HEK293 (cell line): ENCODE data around the gene PRPF8.

ENCODE experiments used
- CTCF ChIA-PET: fragments of 350-600 bp; formaldehyde crosslinking; extraction: SDS; loops from one replicate; lab custom pipeline; 2021; ENCODE audit warnings: antibody characterized with exemption; lab: Yijun Ruan, JAX
- POLR2A ChIA-PET: fragments of 300-600 bp; formaldehyde crosslinking; extraction: SDS; loops from one replicate; lab custom pipeline; 2020; ENCODE audit warnings: antibody characterized with exemption, inconsistent platforms; lab: Yijun Ruan, JAX
- H3K27ac ChIP-seq: fragments of 200-500 bp; sonication (Bioruptor generic); 2 replicates; pipeline ENCODE4 v1.5.1; 2014; ENCODE audit warnings: low read depth, low read length, control low read depth, inconsistent platforms; ENCODE audit errors: extremely low read depth
- H3K36me3 ChIP-seq, 2 experiments: fragments of 200-500 bp in 1 of 2; sonication (Bioruptor generic) in 1 of 2; 1 replicate in 1 of 2; 2 replicates in 1 of 2; pipeline ENCODE4 v1.5.1; 2014 to 2017; ENCODE audit warnings: inconsistent platforms in 2 of 2, low read length in 2 of 2; ENCODE audit not compliant: control insufficient read depth in 2 of 2, insufficient read depth in 1 of 2
- H3K4me1 ChIP-seq: fragments of 200-500 bp; sonication (Bioruptor generic); 2 replicates; pipeline ENCODE4 v1.5.1; 2014; ENCODE audit warnings: mild to moderate bottlenecking, low read length, inconsistent platforms; ENCODE audit not compliant: control insufficient read depth, insufficient read depth
- H3K4me3 ChIP-seq: 2 replicates; pipeline ENCODE4 v1.5.1; 2011; ENCODE audit warnings: low read depth, mild to moderate bottlenecking, control low read depth, low read length, moderate library complexity
- H3K9me3 ChIP-seq: fragments of 200-500 bp; sonication (Bioruptor generic); 2 replicates; pipeline ENCODE4 v1.5.1; 2014; ENCODE audit warnings: low read depth, low read length, inconsistent platforms; ENCODE audit not compliant: control insufficient read depth, insufficient read depth
- EGR2 ChIP-seq: fragments of 450-650 bp; formaldehyde crosslinking; IDR thresholded peaks from 2 replicates; pipeline ENCODE4 v1.5.1; 2016; ENCODE audit warnings: low read depth, missing biosample characterization, missing genetic modification characterization
- HOXA7 ChIP-seq: sonication (generic); formaldehyde crosslinking; IDR thresholded peaks from 2 replicates; pipeline ENCODE4 v1.8.1; 2022; ENCODE audit warnings: missing genetic modification reagents, borderline replicate concordance
- KLF7 ChIP-seq: fragments of 450-650 bp; formaldehyde crosslinking; IDR thresholded peaks from 2 replicates; pipeline ENCODE4 v1.5.1; 2016; ENCODE audit warnings: missing biosample characterization, missing genetic modification characterization, borderline replicate concordance
- MZF1 ChIP-seq: fragments of 450-650 bp; formaldehyde crosslinking; IDR thresholded peaks from 2 replicates; pipeline ENCODE4 v1.5.1; 2017; ENCODE audit warnings: missing biosample characterization, missing genetic modification characterization, borderline replicate concordance
- OVOL3 ChIP-seq: fragments of 450-650 bp; formaldehyde crosslinking; IDR thresholded peaks from 2 replicates; pipeline ENCODE4 v1.5.1; 2016; ENCODE audit warnings: missing biosample characterization, missing genetic modification characterization
- SALL2 ChIP-seq: fragments of 450-650 bp; formaldehyde crosslinking; IDR thresholded peaks from 2 replicates; pipeline ENCODE4 v1.5.0; 2017; ENCODE audit warnings: missing biosample characterization, mild to moderate bottlenecking, missing genetic modification characterization, borderline replicate concordance
- TCF7L2 ChIP-seq: IDR thresholded peaks from 2 replicates; pipeline ENCODE4 v1.6.1; 2011; ENCODE audit warnings: low read depth, mild to moderate bottlenecking, inconsistent platforms, low read length, moderate library complexity, borderline replicate concordance
- ZEB2 ChIP-seq: fragments of 450-650 bp; formaldehyde crosslinking; IDR thresholded peaks from 2 replicates; pipeline ENCODE4 v1.5.1; 2016; ENCODE audit warnings: missing biosample characterization, missing genetic modification characterization
- ZFP37 ChIP-seq: fragments of 450-650 bp; formaldehyde crosslinking; IDR thresholded peaks from 2 replicates; pipeline ENCODE4 v1.5.1; 2016; ENCODE audit warnings: missing biosample characterization, missing genetic modification characterization
- ZNF16 ChIP-seq: fragments of 450-650 bp; formaldehyde crosslinking; IDR thresholded peaks from 2 replicates; pipeline ENCODE4 v1.5.1; 2016; ENCODE audit warnings: low read depth, missing biosample characterization, missing genetic modification characterization
- ZNF239 ChIP-seq: fragments of 450-650 bp; formaldehyde crosslinking; IDR thresholded peaks from 2 replicates; pipeline ENCODE4 v1.5.1; 2016; ENCODE audit warnings: missing biosample characterization, missing genetic modification characterization
- ZNF266 ChIP-seq: fragments of 450-650 bp; formaldehyde crosslinking; IDR thresholded peaks from 2 replicates; pipeline ENCODE4 v1.5.1; 2016; ENCODE audit warnings: missing biosample characterization, missing genetic modification characterization, low read depth
- ZNF335 ChIP-seq: fragments of 450-650 bp; formaldehyde crosslinking; conservative IDR thresholded peaks from 2 replicates; pipeline ENCODE4 v1.5.1; 2016; ENCODE audit warnings: missing biosample characterization, missing genetic modification characterization
- ZNF596 ChIP-seq: fragments of 450-650 bp; IDR thresholded peaks from 2 replicates; pipeline ENCODE4 v1.5.0; 2018; ENCODE audit warnings: missing biosample characterization, mild to moderate bottlenecking, missing genetic modification characterization, moderate library complexity
- TF ChIP-seq, protein P1 (sequence below): fragments of 450-650 bp; formaldehyde crosslinking; IDR thresholded peaks from 2 replicates; pipeline ENCODE4 v1.5.1; 2016; ENCODE audit warnings: missing biosample characterization, missing genetic modification characterization
- TF ChIP-seq, protein P2 (sequence below): fragments of 450-650 bp; formaldehyde crosslinking; IDR thresholded peaks from 2 replicates; pipeline ENCODE4 v1.5.1; 2017; ENCODE audit warnings: missing biosample characterization, missing genetic modification characterization
- TF ChIP-seq, protein P3 (sequence below): fragments of 450-650 bp; formaldehyde crosslinking; IDR thresholded peaks from 2 replicates; pipeline ENCODE4 v1.5.1; 2016; ENCODE audit warnings: missing biosample characterization, missing genetic modification characterization
- TF ChIP-seq, protein P4 (sequence below): fragments of 450-650 bp; formaldehyde crosslinking; IDR thresholded peaks from 2 replicates; pipeline ENCODE4 v1.5.1; 2016; ENCODE audit warnings: missing biosample characterization, missing genetic modification characterization
- TF ChIP-seq, protein P5 (sequence below): fragments of 450-650 bp; formaldehyde crosslinking; IDR thresholded peaks from 2 replicates; pipeline ENCODE4 v1.5.1; 2016; ENCODE audit warnings: missing biosample characterization, missing genetic modification characterization
- TF ChIP-seq, protein P6 (sequence below): fragments of 450-650 bp; formaldehyde crosslinking; IDR thresholded peaks from 2 replicates; pipeline ENCODE4 v1.5.1; 2017; ENCODE audit warnings: missing biosample characterization, missing genetic modification characterization

Gene PRPF8

DNA sequence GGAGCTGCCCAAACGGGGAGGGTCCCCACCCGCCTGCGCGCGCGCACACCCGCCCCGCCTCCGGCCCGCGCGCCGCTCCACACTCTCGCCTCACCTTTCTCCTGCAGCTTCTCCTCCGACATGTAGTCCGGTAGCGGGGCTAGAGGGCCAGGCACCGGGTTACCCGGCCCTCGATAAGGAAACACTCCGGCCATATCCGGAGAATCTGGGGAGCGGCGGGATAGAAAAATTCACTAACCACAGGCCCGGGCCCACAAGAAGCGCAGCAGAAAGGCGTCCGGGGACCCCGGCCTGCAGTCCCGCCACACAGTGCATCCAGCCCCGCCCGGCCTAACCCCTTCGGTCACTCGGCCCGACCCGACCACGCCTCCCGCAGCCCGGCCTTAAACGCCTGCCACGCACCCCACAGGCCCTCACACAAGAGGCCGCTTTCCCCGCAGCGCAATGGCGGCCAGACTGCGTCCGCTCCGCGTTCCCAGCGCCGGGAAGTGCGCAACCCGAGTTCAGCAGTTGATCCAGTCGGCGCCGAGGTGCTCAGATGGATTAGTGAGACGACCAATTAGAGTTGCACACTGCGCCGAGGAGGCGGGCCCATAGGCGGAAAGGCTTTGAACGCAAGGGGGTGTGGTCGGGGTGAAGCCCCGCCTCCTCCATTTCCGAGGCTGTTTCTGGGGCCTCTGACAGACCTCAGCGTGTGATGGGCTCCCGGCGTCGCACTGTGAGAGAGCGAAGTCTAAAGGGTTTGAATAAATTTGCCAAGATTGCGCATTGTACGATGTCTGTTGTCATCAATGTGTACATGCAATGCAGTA, at the start of gene PRPF8 (continued):
- TF ChIP-seq TCF7L2: peak; percentile 92
- TF ChIP-seq, protein P1, sequence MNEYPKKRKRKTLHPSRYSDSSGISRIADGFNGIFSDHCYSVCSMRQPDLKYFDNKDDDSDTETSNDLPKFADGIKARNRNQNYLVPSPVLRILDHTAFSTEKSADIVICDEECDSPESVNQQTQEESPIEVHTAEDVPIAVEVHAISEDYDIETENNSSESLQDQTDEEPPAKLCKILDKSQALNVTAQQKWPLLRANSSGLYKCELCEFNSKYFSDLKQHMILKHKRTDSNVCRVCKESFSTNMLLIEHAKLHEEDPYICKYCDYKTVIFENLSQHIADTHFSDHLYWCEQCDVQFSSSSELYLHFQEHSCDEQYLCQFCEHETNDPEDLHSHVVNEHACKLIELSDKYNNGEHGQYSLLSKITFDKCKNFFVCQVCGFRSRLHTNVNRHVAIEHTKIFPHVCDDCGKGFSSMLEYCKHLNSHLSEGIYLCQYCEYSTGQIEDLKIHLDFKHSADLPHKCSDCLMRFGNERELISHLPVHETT (tag by site-specific recombination): no peak
- 0 out of 2 replicates have a peak, but pooled peaks have one; percentile 28 for TF ChIP-seq ZEB2 (tag by site-specific recombination)
- TF ChIP-seq EGR2 (tag by site-specific recombination): 0 out of 2 replicates have a peak, but pooled peaks have one; percentile 8
- TF ChIP-seq ZNF335 (tag by site-specific recombination): peak; percentile 62; the same call in 1 of the 2 replicates
- TF ChIP-seq MZF1 (tag by site-specific recombination): no peak

DNA sequence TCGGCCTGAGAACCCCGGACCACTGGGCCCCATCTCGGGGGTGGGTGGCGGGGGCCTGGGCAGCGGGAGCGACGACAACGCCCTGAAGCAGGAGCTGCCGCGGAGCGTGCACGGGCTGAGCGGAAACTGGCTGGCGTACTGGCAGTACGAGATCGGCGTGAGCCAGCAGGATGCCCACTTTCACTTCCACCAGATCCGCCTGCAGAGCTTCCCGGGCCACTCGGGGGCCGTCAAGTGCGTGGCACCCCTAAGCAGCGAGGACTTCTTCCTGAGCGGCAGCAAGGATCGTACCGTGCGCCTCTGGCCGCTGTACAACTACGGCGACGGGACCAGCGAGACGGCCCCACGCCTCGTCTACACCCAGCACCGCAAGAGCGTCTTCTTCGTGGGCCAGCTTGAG, 49.1 kb upstream of the PRPF8 start:
- Histone ChIP-seq H3K9me3 (no peaks in the 10 kb centered on the region), H3K36me3 (peaks cover 0 to 25% of the 10 kb centered on the region in 2 experiments; a peak in 2 of 3 replicates), H3K4me1 (no peaks in the 10 kb centered on the region), H3K4me3 (no peak overlapping the region), H3K27ac (no peak overlapping the region)
- ChIA-PET POLR2A (interaction anchor here (0.6 to 2.5 kb wide), 3 partner anchors 17 to 50 kb away, joined by 3 to 14 read pairs (median 5); no protein-coding TSS in a partner anchor), CTCF (no interaction called here)
- TF ChIP-seq, protein P2, sequence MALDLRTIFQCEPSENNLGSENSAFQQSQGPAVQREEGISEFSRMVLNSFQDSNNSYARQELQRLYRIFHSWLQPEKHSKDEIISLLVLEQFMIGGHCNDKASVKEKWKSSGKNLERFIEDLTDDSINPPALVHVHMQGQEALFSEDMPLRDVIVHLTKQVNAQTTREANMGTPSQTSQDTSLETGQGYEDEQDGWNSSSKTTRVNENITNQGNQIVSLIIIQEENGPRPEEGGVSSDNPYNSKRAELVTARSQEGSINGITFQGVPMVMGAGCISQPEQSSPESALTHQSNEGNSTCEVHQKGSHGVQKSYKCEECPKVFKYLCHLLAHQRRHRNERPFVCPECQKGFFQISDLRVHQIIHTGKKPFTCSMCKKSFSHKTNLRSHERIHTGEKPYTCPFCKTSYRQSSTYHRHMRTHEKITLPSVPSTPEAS: no peak
- TF ChIP-seq ZNF16 (tag by site-specific recombination) (no peak), TCF7L2 (no peak)

DNA sequence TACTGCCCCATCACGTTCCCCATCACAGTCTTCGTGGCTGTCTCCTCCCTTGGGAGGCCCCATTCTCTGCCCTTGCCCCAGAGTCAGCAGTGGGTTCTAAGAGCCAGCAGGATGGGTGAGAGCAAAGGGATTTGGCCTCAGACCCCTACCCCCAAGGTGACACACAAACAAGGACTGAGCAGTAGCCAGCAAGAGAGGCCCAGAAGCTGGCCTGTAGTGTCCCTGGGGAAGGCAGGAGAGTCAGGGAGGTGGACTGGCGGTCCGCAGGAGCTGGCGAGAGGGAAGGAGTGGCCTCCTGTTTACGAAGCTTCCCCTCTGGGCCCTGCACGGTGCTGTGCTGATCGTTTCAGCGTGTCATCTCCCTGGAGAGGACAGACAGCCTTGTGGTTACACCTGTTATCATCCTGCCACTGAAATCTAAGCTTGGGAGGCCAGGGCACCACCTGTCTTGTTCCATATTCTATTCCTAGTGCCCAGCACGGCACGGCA, 48.2 kb upstream of the PRPF8 start:
- Histone ChIP-seq H3K4me3 (no peak overlapping the region), H3K4me1 (no peaks in the 10 kb centered on the region), H3K36me3 (peaks cover 0 to 29% of the 10 kb centered on the region in 2 experiments; a peak in 2 of 3 replicates), H3K27ac (no peak overlapping the region), H3K9me3 (no peaks in the 10 kb centered on the region)
- ChIA-PET POLR2A (interaction anchor here (0.5 to 2.5 kb wide), 2 partner anchors 17 to 121 kb away, joined by 5 to 14 read pairs; no protein-coding TSS in a partner anchor), CTCF (interaction anchor here (0.9 to 1.1 kb wide), 3 partner anchors 12 to 51 kb away, joined by 3 read pairs; no protein-coding TSS in a partner anchor)
- TF ChIP-seq, protein P3, sequence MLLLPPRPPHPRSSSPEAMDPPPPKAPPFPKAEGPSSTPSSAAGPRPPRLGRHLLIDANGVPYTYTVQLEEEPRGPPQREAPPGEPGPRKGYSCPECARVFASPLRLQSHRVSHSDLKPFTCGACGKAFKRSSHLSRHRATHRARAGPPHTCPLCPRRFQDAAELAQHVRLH (tag by site-specific recombination): no peak
- TF ChIP-seq OVOL3 (tag by site-specific recombination) (no peak), SALL2 (tag by site-specific recombination) (no peak), ZNF596 (tag by site-specific recombination) (no peak), ZNF266 (tag by site-specific recombination) (no peak), ZFP37 (no peak), HOXA7 (CRISPR knock-in tag) (no peak), KLF7 (no peak), ZNF239 (tag by site-specific recombination) (no peak)
- TF ChIP-seq, protein P4, sequence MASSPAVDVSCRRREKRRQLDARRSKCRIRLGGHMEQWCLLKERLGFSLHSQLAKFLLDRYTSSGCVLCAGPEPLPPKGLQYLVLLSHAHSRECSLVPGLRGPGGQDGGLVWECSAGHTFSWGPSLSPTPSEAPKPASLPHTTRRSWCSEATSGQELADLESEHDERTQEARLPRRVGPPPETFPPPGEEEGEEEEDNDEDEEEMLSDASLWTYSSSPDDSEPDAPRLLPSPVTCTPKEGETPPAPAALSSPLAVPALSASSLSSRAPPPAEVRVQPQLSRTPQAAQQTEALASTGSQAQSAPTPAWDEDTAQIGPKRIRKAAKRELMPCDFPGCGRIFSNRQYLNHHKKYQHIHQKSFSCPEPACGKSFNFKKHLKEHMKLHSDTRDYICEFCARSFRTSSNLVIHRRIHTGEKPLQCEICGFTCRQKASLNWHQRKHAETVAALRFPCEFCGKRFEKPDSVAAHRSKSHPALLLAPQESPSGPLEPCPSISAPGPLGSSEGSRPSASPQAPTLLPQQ (tag by site-specific recombination): no peak
- TF ChIP-seq, protein P5, sequence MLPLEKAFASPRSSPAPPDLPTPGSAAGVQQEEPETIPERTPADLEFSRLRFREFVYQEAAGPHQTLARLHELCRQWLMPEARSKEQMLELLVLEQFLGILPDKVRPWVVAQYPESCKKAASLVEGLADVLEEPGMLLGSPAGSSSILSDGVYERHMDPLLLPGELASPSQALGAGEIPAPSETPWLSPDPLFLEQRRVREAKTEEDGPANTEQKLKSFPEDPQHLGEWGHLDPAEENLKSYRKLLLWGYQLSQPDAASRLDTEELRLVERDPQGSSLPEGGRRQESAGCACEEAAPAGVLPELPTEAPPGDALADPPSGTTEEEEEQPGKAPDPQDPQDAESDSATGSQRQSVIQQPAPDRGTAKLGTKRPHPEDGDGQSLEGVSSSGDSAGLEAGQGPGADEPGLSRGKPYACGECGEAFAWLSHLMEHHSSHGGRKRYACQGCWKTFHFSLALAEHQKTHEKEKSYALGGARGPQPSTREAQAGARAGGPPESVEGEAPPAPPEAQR (tag by site-specific recombination): no peak
- TF ChIP-seq, protein P6, sequence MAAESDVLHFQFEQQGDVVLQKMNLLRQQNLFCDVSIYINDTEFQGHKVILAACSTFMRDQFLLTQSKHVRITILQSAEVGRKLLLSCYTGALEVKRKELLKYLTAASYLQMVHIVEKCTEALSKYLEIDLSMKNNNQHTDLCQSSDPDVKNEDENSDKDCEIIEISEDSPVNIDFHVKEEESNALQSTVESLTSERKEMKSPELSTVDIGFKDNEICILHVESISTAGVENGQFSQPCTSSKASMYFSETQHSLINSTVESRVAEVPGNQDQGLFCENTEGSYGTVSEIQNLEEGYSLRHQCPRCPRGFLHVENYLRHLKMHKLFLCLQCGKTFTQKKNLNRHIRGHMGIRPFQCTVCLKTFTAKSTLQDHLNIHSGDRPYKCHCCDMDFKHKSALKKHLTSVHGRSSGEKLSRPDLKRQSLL (tag by site-specific recombination): no peak
